ENCODE results near the gene KLK13. TPM values are rescaled to one million over a fixed set of nuclear protein-coding genes. Genes with fewer than 3 reads are reported as not detected.

The KLK13 gene
- total and polyA plus RNA-seq, 2 donors from 2014 or later, result not detected

DNA sequence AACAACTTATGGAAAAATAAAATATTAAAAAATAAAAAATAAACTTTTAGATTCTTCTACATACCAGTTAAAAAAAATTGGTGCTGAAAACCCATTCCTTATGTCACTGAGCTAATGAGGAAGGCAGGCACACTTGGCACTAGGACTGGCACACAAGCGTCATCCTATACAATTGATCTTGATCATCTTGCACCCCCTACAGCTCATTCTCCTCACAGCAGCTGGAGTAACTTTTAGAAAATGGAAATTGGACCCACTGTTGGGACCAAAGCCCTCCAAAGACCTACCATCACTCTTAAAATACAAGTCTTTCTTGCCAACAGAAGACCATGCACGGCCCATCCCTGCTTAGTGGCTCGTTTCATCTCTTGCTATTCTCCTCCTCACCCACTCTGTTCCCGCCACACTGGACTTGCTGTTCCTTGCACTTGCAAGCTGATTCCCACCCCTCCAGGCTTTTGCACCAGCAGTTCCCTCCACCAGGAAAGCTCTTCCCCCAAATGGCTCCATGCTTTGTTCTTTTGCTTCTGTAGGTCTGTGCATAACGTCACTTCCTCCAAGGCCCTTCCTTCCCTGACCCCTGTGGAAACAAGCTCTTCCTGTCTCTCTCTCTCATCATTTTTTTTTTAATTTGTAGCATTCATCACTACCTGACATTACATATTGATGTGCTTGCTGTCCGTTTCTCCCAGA, 31.7 kb upstream of the KLK13 start:
- DNase-seq (peak in 1 of 5 donors; percentile 23), FAIRE-seq (no peak)
- intact Hi-C loops (cut with DNase I), result no loop called here
- H3K9ac ChIP-seq (ENCODE audit: low read length in 3 of 3), result no peak overlapping the region
- no peaks in the 10 kb centered on the region for H3K36me3 ChIP-seq (ENCODE audit: control insufficient read depth in 2 of 3, insufficient read depth in 3 of 3, low read length in 3 of 3)
- no peaks in the 10 kb centered on the region for H3K4me1 ChIP-seq (ENCODE audit: control insufficient read depth in 2 of 3, insufficient read depth in 2 of 3, low read depth in 1 of 3, low read length in 3 of 3)
- H3K9me3 ChIP-seq (ENCODE audit: control insufficient read depth in 2 of 3, insufficient read depth in 1 of 3, low read length in 3 of 3), result no peaks in the 10 kb centered on the region
- H3K27me3 ChIP-seq (ENCODE audit: control insufficient read depth, insufficient read depth, low read length), result no peaks in the 10 kb centered on the region
- H3K4me3 ChIP-seq (ENCODE audit: low read length in 3 of 3), result no peak overlapping the region
- H3K27ac ChIP-seq (ENCODE audit: low read depth in 2 of 2, low read length in 2 of 2), result no peak overlapping the region
- TF ChIP-seq, protein P1, sequence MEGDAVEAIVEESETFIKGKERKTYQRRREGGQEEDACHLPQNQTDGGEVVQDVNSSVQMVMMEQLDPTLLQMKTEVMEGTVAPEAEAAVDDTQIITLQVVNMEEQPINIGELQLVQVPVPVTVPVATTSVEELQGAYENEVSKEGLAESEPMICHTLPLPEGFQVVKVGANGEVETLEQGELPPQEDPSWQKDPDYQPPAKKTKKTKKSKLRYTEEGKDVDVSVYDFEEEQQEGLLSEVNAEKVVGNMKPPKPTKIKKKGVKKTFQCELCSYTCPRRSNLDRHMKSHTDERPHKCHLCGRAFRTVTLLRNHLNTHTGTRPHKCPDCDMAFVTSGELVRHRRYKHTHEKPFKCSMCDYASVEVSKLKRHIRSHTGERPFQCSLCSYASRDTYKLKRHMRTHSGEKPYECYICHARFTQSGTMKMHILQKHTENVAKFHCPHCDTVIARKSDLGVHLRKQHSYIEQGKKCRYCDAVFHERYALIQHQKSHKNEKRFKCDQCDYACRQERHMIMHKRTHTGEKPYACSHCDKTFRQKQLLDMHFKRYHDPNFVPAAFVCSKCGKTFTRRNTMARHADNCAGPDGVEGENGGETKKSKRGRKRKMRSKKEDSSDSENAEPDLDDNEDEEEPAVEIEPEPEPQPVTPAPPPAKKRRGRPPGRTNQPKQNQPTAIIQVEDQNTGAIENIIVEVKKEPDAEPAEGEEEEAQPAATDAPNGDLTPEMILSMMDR (IDR thresholded peaks at IDR 0.05; ENCODE audit: borderline replicate concordance, extremely low read depth, insufficient read depth), result peak; percentile 24

- no peak for FAIRE-seq
Measured at GRCh38 chr19:51094696-51095279, 29.9 kb upstream of the KLK13 start.

DNA sequence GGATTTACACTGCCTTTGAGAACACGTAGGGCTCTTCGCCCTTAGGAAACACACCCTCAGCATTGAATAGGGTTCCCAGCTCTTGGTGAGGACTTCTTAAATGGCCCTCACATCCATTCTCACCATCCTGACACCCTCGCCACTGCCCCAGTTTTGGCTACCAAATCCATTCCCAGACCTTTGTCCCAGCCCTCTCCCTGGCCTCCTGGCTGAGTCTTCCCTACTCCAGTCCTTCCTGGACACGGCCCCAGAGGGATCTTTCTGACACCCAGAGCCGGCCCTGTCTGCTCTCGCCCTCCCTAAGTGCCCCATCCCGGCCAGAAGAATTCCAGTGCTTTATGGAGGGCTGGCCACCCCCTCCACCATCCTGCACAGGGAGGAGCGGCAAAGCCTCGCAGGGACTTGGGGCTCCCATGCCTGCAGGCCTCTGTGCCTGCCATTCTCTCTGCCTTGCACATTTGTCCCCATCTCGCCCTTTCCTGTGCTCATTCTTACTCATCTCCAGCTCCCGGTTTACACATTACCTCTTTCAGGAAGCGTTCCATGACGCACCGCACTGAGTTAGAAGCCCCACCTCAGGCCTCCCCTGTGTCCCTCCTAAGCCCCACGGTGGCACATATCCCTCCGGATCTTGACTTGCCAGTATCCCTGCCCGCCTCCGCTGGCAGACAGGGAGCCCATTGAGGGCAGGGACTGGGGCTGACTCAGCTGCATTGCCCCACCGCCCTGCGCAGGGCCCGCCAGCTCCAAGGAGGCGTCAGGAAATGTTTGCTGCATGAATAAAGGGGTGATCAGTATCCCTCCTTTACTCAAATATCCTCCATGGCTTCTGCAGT, 28.8 kb upstream of the KLK13 start:
- TF ChIP-seq, protein P1 (IDR thresholded peaks at IDR 0.05; ENCODE audit: borderline replicate concordance, extremely low read depth, insufficient read depth), result no peak
- Histone ChIP-seq H3K9me3 (ENCODE audit: control insufficient read depth in 2 of 3, insufficient read depth in 1 of 3, low read length in 3 of 3) (no peaks in the 10 kb centered on the region), H3K4me3 (ENCODE audit: low read length in 3 of 3) (no peak overlapping the region), H3K27me3 (ENCODE audit: control insufficient read depth, insufficient read depth, low read length) (no peaks in the 10 kb centered on the region), H3K9ac (ENCODE audit: low read length in 3 of 3) (no peak overlapping the region), H3K27ac (ENCODE audit: low read depth in 2 of 2, low read length in 2 of 2) (no peak overlapping the region), H3K36me3 (ENCODE audit: control insufficient read depth in 2 of 3, insufficient read depth in 3 of 3, low read length in 3 of 3) (no peaks in the 10 kb centered on the region), H3K4me1 (ENCODE audit: control insufficient read depth in 2 of 3, insufficient read depth in 2 of 3, low read depth in 1 of 3, low read length in 3 of 3) (no peaks in the 10 kb centered on the region)
- intact Hi-C loops (cut with DNase I), result no loop called here
- FAIRE-seq (no peak), DNase-seq (peak in 1 of 5 donors; percentile 39)

More at GRCh38 chr19:51094696-51095279, 29.9 kb upstream of the KLK13 start:
- intact Hi-C loops (cut with DNase I), result no loop called here
- Histone ChIP-seq H3K9ac (ENCODE audit: low read length in 3 of 3) (no peak overlapping the region), H3K4me3 (ENCODE audit: low read length in 3 of 3) (no peak overlapping the region), H3K27ac (ENCODE audit: low read depth in 2 of 2, low read length in 2 of 2) (no peak overlapping the region), H3K4me1 (ENCODE audit: control insufficient read depth in 2 of 3, insufficient read depth in 2 of 3, low read depth in 1 of 3, low read length in 3 of 3) (no peaks in the 10 kb centered on the region), H3K9me3 (ENCODE audit: control insufficient read depth in 2 of 3, insufficient read depth in 1 of 3, low read length in 3 of 3) (no peaks in the 10 kb centered on the region), H3K36me3 (ENCODE audit: control insufficient read depth in 2 of 3, insufficient read depth in 3 of 3, low read length in 3 of 3) (no peaks in the 10 kb centered on the region), H3K27me3 (ENCODE audit: control insufficient read depth, insufficient read depth, low read length) (no peaks in the 10 kb centered on the region)
- peak; percentile 43 to 74 (median 64) for DNase-seq
- TF ChIP-seq, protein P1 (IDR thresholded peaks at IDR 0.05; ENCODE audit: borderline replicate concordance, extremely low read depth, insufficient read depth), result no peak

Measured in kidney (tissue), 14 donors.